GM18499 (cell line): Measurements from ENCODE around the gene CCDC8.

Experiments
- ATAC-seq: cut with Tn5 transposase; IDR thresholded peaks from one replicate; pipeline ENCODE4 v1.9.1; 2021; ENCODE audit warnings: moderate number of reproducible peaks; ENCODE audit not compliant: insufficient read depth, unreplicated experiment

The CCDC8 gene

DNA sequence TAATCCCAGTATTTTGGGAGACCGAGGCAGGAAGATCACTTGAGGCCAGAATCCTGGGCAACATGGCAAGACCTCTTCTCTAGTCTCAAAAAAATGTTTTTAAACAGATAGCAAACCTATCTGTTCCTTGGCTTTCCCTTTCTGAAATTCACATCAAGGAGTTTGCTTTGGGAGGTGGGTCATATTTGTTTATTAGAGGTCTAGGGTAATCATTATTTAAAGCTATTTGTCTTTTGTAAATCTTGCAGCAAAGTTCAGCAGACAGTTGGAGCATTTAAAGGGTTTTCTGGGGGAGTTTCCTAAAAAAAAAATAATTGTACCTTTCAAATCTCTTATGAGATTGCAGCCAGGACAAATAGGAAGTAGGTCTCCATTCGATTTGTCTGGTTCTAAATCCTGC, 49.0 kb downstream of the CCDC8 start:
- ATAC-seq, result no peak

- ATAC-seq, result no peak
Measured at GRCh38 chr19:46361915-46362314, 51.4 kb downstream of the CCDC8 start.
